H1 (cell line): ENCODE measurements around the gene TM4SF1. TPM values are rescaled to one million over a fixed set of nuclear protein-coding genes. Genes with fewer than 3 reads are reported as not detected.

Experiments
- CTCF ChIA-PET: fragments of 300-600 bp; sonication (Branson Sonifier 250); formaldehyde crosslinking; loops from one replicate; lab custom pipeline; 2021; ENCODE audit not compliant: partially characterized antibody; lab: Charles Lee
- POLR2A ChIA-PET: fragments of 300-600 bp; sonication (Branson Sonifier 250); formaldehyde crosslinking; loops from one replicate; lab custom pipeline; 2021; ENCODE audit warnings: inconsistent platforms; ENCODE audit not compliant: partially characterized antibody; lab: Charles Lee
- DNase-seq, 2 experiments: peaks; one replicate each; pipeline versions ENCODE4 v3.0.0 to v3.0.0-alpha.2; 2010 to 2022; ENCODE audit warnings: low spot score in 2 of 2, low read depth in 1 of 2, mixed read lengths in 1 of 2
- FAIRE-seq: peaks from 2 replicates; lab custom pipeline; 2011; peaks lifted over from hg19 to GRCh38; lab: Jason Lieb, UNC
- H2AFZ ChIP-seq: 2 replicates; pipeline ENCODE4 v1.8.1; 2012; ENCODE audit warnings: low read length, inconsistent platforms
- H2AK5ac ChIP-seq: 2 replicates; pipeline ENCODE4 v1.6.1; 2013; ENCODE audit warnings: low read depth, low read length
- H2BK120ac ChIP-seq: replicated peaks from 2 replicates; pipeline ENCODE3; 2013; ENCODE audit warnings: low read depth, low read length, inconsistent platforms
- H2BK12ac ChIP-seq: 2 replicates; pipeline ENCODE4 v1.6.1; 2013; ENCODE audit warnings: low read depth, low read length
- H2BK15ac ChIP-seq: 2 replicates; pipeline ENCODE4 v1.6.1; 2013; ENCODE audit warnings: low read length
- H2BK20ac ChIP-seq: 2 replicates; pipeline ENCODE4 v1.6.1; 2013; ENCODE audit warnings: low read length
- H2BK5ac ChIP-seq: 2 replicates; pipeline ENCODE4 v1.6.1; 2013; ENCODE audit warnings: low read depth, low read length
- H3K14ac ChIP-seq: 2 replicates; pipeline ENCODE4 v1.6.1; 2013; ENCODE audit warnings: inconsistent platforms; ENCODE audit not compliant: insufficient read length
- H3K18ac ChIP-seq: 2 replicates; pipeline ENCODE4 v1.6.1; 2013; ENCODE audit warnings: low read length; ENCODE audit errors: extremely low read depth
- H3K23ac ChIP-seq: 2 replicates; pipeline ENCODE4 v1.6.1; 2013; ENCODE audit warnings: inconsistent platforms; ENCODE audit not compliant: insufficient read length
- H3K23me2 ChIP-seq: 2 replicates; pipeline ENCODE4 v1.6.1; 2013; ENCODE audit warnings: low read depth, low read length
- H3K27ac ChIP-seq: 2 replicates; pipeline ENCODE4 v1.6.1; 2011; ENCODE audit warnings: low read depth, low read length, inconsistent platforms
- H3K27me3 ChIP-seq, 4 experiments: replicated peaks in 1 of 4; 1 replicate in 1 of 4; 2 replicates in 3 of 4; pipeline versions ENCODE4 v1.6.1 to v1.8.1; 2011 to 2013; ENCODE audit warnings: low read length in 3 of 4, mild to moderate bottlenecking in 3 of 4, inconsistent platforms in 2 of 4, mixed read lengths in 2 of 4, moderate library complexity in 1 of 4; ENCODE audit not compliant: control insufficient read depth in 3 of 4, insufficient read depth in 3 of 4; ENCODE audit errors: extremely low read depth in 1 of 4
- H3K36me3 ChIP-seq, 4 experiments: 2 replicates each; pipeline versions ENCODE4 v1.6.1 to v1.8.1; 2011 to 2013; ENCODE audit warnings: mild to moderate bottlenecking in 4 of 4, low read length in 3 of 4, moderate library complexity in 2 of 4, control low read depth in 1 of 4, inconsistent platforms in 1 of 4; ENCODE audit not compliant: insufficient read depth in 4 of 4, control insufficient read depth in 2 of 4
- H3K4ac ChIP-seq: replicated peaks from 2 replicates; pipeline ENCODE3; 2013; ENCODE audit warnings: low read length, low read depth, mixed read lengths, inconsistent platforms; ENCODE audit not compliant: insufficient read length
- H3K4me1 ChIP-seq, 4 experiments: replicated peaks in 1 of 4; 1 replicate in 1 of 4; 2 replicates in 3 of 4; pipeline versions ENCODE4 v1.6.1 to v1.8.1; 2011 to 2013; ENCODE audit warnings: low read length in 3 of 4, inconsistent platforms in 2 of 4, mixed read lengths in 1 of 4; ENCODE audit not compliant: insufficient read depth in 4 of 4, control insufficient read depth in 3 of 4
- H3K4me2 ChIP-seq, 2 experiments: 2 replicates each; pipeline versions ENCODE4 v1.6.1 to v1.8.1; 2011 to 2013; ENCODE audit warnings: low read depth in 2 of 2, low read length in 2 of 2, control low read depth in 1 of 2, inconsistent platforms in 1 of 2, mild to moderate bottlenecking in 1 of 2; ENCODE audit not compliant: insufficient read depth in 1 of 2
- H3K4me3 ChIP-seq, 4 experiments: fragments of 200-600, 300-600 bp in 1 of 4; sonication (generic), shearing (Covaris generic), sonication (Bioruptor Twin) in 1 of 4; 2 replicates each; pipeline versions ENCODE4 v1.5.1 to v1.8.1; 2011 to 2016; ENCODE audit warnings: low read length in 4 of 4, low read depth in 3 of 4, control low read depth in 2 of 4, inconsistent platforms in 2 of 4, mild to moderate bottlenecking in 2 of 4, mixed read lengths in 1 of 4, moderate library complexity in 1 of 4; ENCODE audit not compliant: insufficient read depth in 2 of 4; ENCODE audit errors: extremely low read depth in 1 of 4
- H3K56ac ChIP-seq: replicated peaks from 2 replicates; pipeline ENCODE3; 2013; ENCODE audit warnings: low read depth, mild to moderate bottlenecking, mixed read lengths, low read length, inconsistent platforms; ENCODE audit not compliant: insufficient read length
- H3K79me1 ChIP-seq: 2 replicates; pipeline ENCODE4 v1.6.1; 2013; ENCODE audit warnings: low read depth, low read length, control low read depth
- H3K79me2 ChIP-seq, 2 experiments: 2 replicates each; pipeline versions ENCODE4 v1.6.1 to v1.8.1; 2012 to 2013; ENCODE audit warnings: low read length in 2 of 2, mild to moderate bottlenecking in 2 of 2, inconsistent platforms in 1 of 2; ENCODE audit not compliant: insufficient read depth in 2 of 2, control insufficient read depth in 1 of 2
- H3K9ac ChIP-seq, 4 experiments: replicated peaks in 1 of 4; 1 replicate in 1 of 4; 2 replicates in 3 of 4; pipeline versions ENCODE4 v1.6.1 to v1.8.1; 2011 to 2013; ENCODE audit warnings: low read depth in 3 of 4, low read length in 3 of 4, control low read depth in 2 of 4, mild to moderate bottlenecking in 2 of 4, moderate library complexity in 2 of 4, inconsistent platforms in 1 of 4; ENCODE audit errors: extremely low read depth in 1 of 4
- H3K9me3 ChIP-seq, 2 experiments: 2 replicates each; pipeline versions ENCODE4 v1.6.1 to v1.8.1; 2012 to 2013; ENCODE audit warnings: mild to moderate bottlenecking in 2 of 2, moderate library complexity in 2 of 2, control low read depth in 1 of 2, inconsistent platforms in 1 of 2, low read depth in 1 of 2, low read length in 1 of 2, mixed read lengths in 1 of 2; ENCODE audit not compliant: insufficient read depth in 2 of 2
- H4K20me1 ChIP-seq, 2 experiments: replicated peaks in 1 of 2; 2 replicates each; pipeline versions ENCODE3 to v1.8.1; 2011 to 2013; ENCODE audit warnings: inconsistent platforms in 2 of 2, low read length in 2 of 2, mild to moderate bottlenecking in 1 of 2; ENCODE audit not compliant: insufficient read depth in 2 of 2, control insufficient read depth in 1 of 2
- H4K5ac ChIP-seq: 2 replicates; pipeline ENCODE4 v1.6.1; 2013; ENCODE audit warnings: low read length, low read depth, mixed read lengths, inconsistent platforms; ENCODE audit not compliant: insufficient read length
- H4K8ac ChIP-seq: 2 replicates; pipeline ENCODE4 v1.8.0; 2013; ENCODE audit warnings: mild to moderate bottlenecking, moderate library complexity, low read length, inconsistent platforms; ENCODE audit not compliant: insufficient read depth; ENCODE audit errors: extremely low read depth
- H4K91ac ChIP-seq: replicated peaks from 2 replicates; pipeline ENCODE3; 2013; ENCODE audit warnings: low read length, mixed read lengths, inconsistent platforms; ENCODE audit not compliant: insufficient read length
- CEBPB ChIP-seq: IDR thresholded peaks from 2 replicates; pipeline ENCODE4 v1.6.1; 2012; ENCODE audit warnings: low read depth, low read length
- POU5F1 ChIP-seq: IDR thresholded peaks from 2 replicates; pipeline ENCODE4 v1.6.1; 2011; ENCODE audit warnings: low read depth, mild to moderate bottlenecking, low read length, moderate library complexity
- RAD21 ChIP-seq, 2 experiments: IDR thresholded peaks in 1 of 2; conservative IDR thresholded peaks in 1 of 2; 2 replicates each; pipeline ENCODE4 v1.6.1; 2011; ENCODE audit warnings: low read depth in 2 of 2, low read length in 2 of 2, improper control_type of control experiment in 1 of 2, inconsistent platforms in 1 of 2, mild to moderate bottlenecking in 1 of 2, moderate library complexity in 1 of 2
- RXRA ChIP-seq: IDR thresholded peaks from 2 replicates; pipeline ENCODE4 v1.6.1; 2011; ENCODE audit warnings: low read depth, mild to moderate bottlenecking, low read length, moderate library complexity; ENCODE audit not compliant: insufficient read depth
- SIX5 ChIP-seq: IDR thresholded peaks from 2 replicates; pipeline ENCODE4 v1.6.1; 2011; ENCODE audit warnings: mild to moderate bottlenecking, low read depth, low read length
- SRF ChIP-seq: IDR thresholded peaks from 2 replicates; pipeline ENCODE4 v1.6.1; 2011; ENCODE audit warnings: mild to moderate bottlenecking, low read depth, low read length, moderate library complexity
- TAF1 ChIP-seq: IDR thresholded peaks from 2 replicates; pipeline ENCODE4 v1.6.1; 2011; ENCODE audit warnings: mild to moderate bottlenecking, low read depth, low read length
- TEAD4 ChIP-seq: IDR thresholded peaks from 2 replicates; pipeline ENCODE4 v1.6.1; 2012; ENCODE audit warnings: low read depth, low read length, inconsistent platforms, mixed read lengths
- YY1 ChIP-seq: IDR thresholded peaks from 2 replicates; pipeline ENCODE4 v1.6.1; 2011; ENCODE audit warnings: low read depth, mild to moderate bottlenecking, low read length
- WGBS, 2 experiments: shearing (Covaris generic) in 1 of 2; methylation state at CpG; one replicate each; pipeline versions ENCODE4 v1.1.6 to v1.1.7; 2013 to 2015; ENCODE audit warnings: low lambda C conversion rate in 2 of 2, mixed read lengths in 2 of 2, inconsistent platforms in 1 of 2, low coverage in 1 of 2, missing lambda C conversion rate in 1 of 2; ENCODE audit not compliant: insufficient replicate concordance in 2 of 2, insufficient coverage in 1 of 2, insufficient read length in 1 of 2; ENCODE audit errors: extremely low coverage in 1 of 2, missing lambda C conversion rate in 1 of 2; 5-methylcytosine and 5-hydroxymethylcytosine counted together
- polyA plus RNA-seq, 7 experiments: library from polyadenylated mRNA; depleted of rRNA in 3 of 7; stranded (reverse) in 5 of 7; unstranded in 2 of 7; fragments of >200 nt in 5 of 7; fragments of 200-250 nt in 2 of 7; gene quantifications; 1 replicate in 5 of 7; 2 replicates in 1 of 7; 4 replicates in 1 of 7; pipeline versions ENCODE4 v1.2.1 to v1.2.3, GENCODE V29; 2011 to 2013; ENCODE audit warnings: missing spikeins in 2 of 7, mixed read lengths in 2 of 7
- total RNA-seq: library from RNA; stranded (reverse); fragmentation: NEBNext Ultra II Directional; extraction: Animal tissue kit (Norgen Biotek cat#: 25700); gene quantifications from 2 replicates; pipeline ENCODE4 v1.2.1, GENCODE V29; 2021
- TF ChIP-seq, protein P1 (sequence below), 3 experiments: IDR thresholded peaks; 1 replicate in 2 of 3; 2 replicates in 1 of 3; pipeline versions ENCODE4 v1.5.1 to v1.6.1; 2011; ENCODE audit warnings: low read length in 3 of 3, mild to moderate bottlenecking in 3 of 3, inconsistent platforms in 2 of 3, low read depth in 1 of 3, moderate library complexity in 1 of 3; ENCODE audit not compliant: insufficient read depth in 1 of 3; ENCODE audit errors: control extremely low read depth in 1 of 3

The TM4SF1 gene
- total and polyA plus RNA-seq, 2 of the 8 experiments (the other 6 are each of a cell fraction or from before 2014, with no cell fraction given) = 0.26 to 1.3 TPM

DNA sequence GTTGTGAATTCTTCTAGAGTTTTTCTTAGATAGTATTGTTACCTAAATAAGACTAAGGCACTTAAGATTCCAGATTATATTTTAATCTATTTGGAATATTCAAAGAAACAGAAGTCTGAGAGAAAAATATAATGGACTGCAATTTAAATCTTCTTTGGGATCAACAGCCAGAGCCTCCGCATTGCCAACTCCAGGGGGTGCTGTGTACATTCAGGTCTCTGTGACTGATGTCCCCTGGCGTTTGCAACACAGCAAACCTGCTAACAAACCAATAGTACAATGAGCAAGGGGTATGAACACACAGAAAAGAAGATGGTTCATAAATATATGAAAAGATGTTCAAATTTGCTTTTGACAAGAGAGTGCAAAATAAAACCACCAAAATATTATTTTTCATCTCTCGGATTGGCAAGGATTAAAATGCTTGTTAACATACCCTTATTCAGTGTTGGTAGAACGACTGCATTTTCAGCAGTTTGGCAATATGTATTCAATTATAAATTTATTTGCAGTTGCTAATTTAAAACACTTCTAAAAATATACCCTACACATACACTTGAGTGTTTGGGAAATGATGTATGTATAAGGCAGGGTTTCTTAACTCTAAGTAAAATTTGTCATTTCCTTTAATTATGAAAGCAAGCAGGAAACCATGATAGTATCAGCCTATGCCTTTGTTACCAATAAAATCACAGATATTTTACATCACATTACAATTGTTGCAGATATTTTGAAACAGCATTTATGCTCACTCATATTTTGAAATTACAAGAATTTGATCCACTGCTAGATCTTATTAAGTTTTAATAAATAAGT is 16.1 kb upstream of the TM4SF1 start:
- 50% methylated on average over 4 of the region's 4 CpGs; no CpG with 5 or more reads in 1 of the 2 experiments for WGBS, 2 experiments
- H4K8ac ChIP-seq = no peak overlapping the region
- H4K91ac ChIP-seq = no peak overlapping the region
- H3K23me2 ChIP-seq = no peaks in the 10 kb centered on the region
- DNase-seq = peak; percentile 33 to 65
- H3K27ac ChIP-seq = no peak overlapping the region
- no peaks in the 10 kb centered on the region for H3K27me3 ChIP-seq
- no peaks in the 10 kb centered on the region for H3K4me1 ChIP-seq
- H3K36me3 ChIP-seq = no peaks in the 10 kb centered on the region
- no peak overlapping the region for H3K4me3 ChIP-seq
- peak; percentile 89 for FAIRE-seq
- no peak overlapping the region for H3K56ac ChIP-seq
- H3K79me1 ChIP-seq = no peaks in the 10 kb centered on the region
- H2BK20ac ChIP-seq = no peak overlapping the region
- no peak overlapping the region for H2BK15ac ChIP-seq
- no peaks in the 10 kb centered on the region for H3K9me3 ChIP-seq
- no peak overlapping the region for H2BK12ac ChIP-seq
- H3K4ac ChIP-seq = no peak overlapping the region
- no peak overlapping the region for H2AK5ac ChIP-seq
- H2BK5ac ChIP-seq = no peak overlapping the region
- H3K14ac ChIP-seq = no peak overlapping the region
- H2AFZ ChIP-seq = no peak overlapping the region
- H4K5ac ChIP-seq = no peak overlapping the region
- H3K23ac ChIP-seq = no peak overlapping the region
- H4K20me1 ChIP-seq = no peaks in the 10 kb centered on the region
- ChIA-PET POLR2A (no interaction called here), CTCF (interaction anchor here (0.7 to 1.2 kb wide), 3 partner anchors 41 to 365 kb away, joined by 3 to 5 read pairs (median 3); no protein-coding TSS in a partner anchor)
- no peak overlapping the region for H3K9ac ChIP-seq
- no peak overlapping the region for H3K4me2 ChIP-seq
- TF ChIP-seq, protein P1, sequence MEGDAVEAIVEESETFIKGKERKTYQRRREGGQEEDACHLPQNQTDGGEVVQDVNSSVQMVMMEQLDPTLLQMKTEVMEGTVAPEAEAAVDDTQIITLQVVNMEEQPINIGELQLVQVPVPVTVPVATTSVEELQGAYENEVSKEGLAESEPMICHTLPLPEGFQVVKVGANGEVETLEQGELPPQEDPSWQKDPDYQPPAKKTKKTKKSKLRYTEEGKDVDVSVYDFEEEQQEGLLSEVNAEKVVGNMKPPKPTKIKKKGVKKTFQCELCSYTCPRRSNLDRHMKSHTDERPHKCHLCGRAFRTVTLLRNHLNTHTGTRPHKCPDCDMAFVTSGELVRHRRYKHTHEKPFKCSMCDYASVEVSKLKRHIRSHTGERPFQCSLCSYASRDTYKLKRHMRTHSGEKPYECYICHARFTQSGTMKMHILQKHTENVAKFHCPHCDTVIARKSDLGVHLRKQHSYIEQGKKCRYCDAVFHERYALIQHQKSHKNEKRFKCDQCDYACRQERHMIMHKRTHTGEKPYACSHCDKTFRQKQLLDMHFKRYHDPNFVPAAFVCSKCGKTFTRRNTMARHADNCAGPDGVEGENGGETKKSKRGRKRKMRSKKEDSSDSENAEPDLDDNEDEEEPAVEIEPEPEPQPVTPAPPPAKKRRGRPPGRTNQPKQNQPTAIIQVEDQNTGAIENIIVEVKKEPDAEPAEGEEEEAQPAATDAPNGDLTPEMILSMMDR (IDR thresholded peaks at IDR 0.05; ENCODE audit: control extremely low read depth in 1 of 3, insufficient read depth in 1 of 3, low read depth in 1 of 3, low read length in 3 of 3) = peak; percentile 79 to 99 (median 82)
- TF ChIP-seq POU5F1 = no peak
- TF ChIP-seq TEAD4 = peak; percentile 94
- TF ChIP-seq RXRA = no peak
- 0 out of 2 replicates have a peak, but pooled peaks have one; percentile 16 for TF ChIP-seq YY1
- TF ChIP-seq SIX5 = no peak
- peak; percentile 79 to 86 for TF ChIP-seq RAD21 (IDR thresholded peaks at IDR 0.05 in 1 of 2, conservative IDR thresholded peaks at IDR 0.05 in 1 of 2; ENCODE audit: low read depth in 2 of 2, low read length in 2 of 2)
- TF ChIP-seq SRF = no peak
- peak; percentile 43; the same call in 1 of the 2 replicates for TF ChIP-seq CEBPB
- no peak for TF ChIP-seq TAF1
- H3K18ac ChIP-seq = no peak overlapping the region
- no peaks in the 10 kb centered on the region for H3K79me2 ChIP-seq
- H2BK120ac ChIP-seq = no peak overlapping the region
